ENCODE results near the gene KCNB1.

DNA sequence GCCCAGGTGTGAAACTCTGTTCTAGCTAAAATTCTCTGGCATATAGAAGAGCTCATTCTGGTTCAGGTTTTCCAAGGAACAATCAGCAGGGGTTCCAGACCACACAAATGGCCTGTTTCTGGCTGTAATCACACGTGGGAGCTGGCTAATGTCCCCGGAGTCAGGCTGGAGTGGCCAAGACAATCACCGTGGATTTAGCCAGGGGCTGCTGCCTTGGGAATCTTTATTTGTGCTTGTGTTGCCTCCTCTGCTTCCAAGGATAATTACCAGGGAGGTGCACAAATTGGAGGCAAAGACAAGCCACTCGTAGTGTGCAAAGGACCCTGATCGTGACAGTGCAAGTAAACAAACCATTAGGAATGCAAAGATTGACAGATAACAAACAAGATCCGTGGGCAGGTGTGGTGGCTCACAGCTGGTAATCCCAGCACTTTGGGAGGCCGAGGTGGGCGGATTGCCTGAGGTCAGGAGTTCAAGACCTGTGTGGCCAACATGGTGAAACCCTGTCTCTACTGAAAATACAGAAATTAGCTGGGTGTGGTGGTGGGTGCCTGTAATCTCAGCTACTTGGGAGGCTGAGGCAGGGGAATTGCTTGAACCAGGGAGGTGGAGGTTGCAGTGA, 77.3 kb downstream of the KCNB1 start:
- TF ChIP-seq, protein P1, sequence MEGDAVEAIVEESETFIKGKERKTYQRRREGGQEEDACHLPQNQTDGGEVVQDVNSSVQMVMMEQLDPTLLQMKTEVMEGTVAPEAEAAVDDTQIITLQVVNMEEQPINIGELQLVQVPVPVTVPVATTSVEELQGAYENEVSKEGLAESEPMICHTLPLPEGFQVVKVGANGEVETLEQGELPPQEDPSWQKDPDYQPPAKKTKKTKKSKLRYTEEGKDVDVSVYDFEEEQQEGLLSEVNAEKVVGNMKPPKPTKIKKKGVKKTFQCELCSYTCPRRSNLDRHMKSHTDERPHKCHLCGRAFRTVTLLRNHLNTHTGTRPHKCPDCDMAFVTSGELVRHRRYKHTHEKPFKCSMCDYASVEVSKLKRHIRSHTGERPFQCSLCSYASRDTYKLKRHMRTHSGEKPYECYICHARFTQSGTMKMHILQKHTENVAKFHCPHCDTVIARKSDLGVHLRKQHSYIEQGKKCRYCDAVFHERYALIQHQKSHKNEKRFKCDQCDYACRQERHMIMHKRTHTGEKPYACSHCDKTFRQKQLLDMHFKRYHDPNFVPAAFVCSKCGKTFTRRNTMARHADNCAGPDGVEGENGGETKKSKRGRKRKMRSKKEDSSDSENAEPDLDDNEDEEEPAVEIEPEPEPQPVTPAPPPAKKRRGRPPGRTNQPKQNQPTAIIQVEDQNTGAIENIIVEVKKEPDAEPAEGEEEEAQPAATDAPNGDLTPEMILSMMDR (IDR thresholded peaks at IDR 0.05; ENCODE audit: low read depth, low read length), result no peak
- TF ChIP-seq POLR2A (IDR thresholded peaks at IDR 0.05; ENCODE audit: extremely low read depth, insufficient read length) (no peak), MYC (IDR thresholded peaks at IDR 0.05; ENCODE audit: low read depth, low read length) (no peak)
- TF ChIP-seq, protein P2, sequence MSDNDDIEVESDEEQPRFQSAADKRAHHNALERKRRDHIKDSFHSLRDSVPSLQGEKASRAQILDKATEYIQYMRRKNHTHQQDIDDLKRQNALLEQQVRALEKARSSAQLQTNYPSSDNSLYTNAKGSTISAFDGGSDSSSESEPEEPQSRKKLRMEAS (IDR thresholded peaks at IDR 0.05; ENCODE audit: low read depth, low read length), result no peak

Data from NB4 (cell line).